DOHH2 (cell line): ENCODE measurements around the gene IMMT.

Experiments used
- H3F3A ChIP-seq: fragments of 200-600 bp; sonication (generic), shearing (Covaris generic); 2 replicates; pipeline ENCODE4 v1.6.0; 2016; ENCODE audit warnings: antibody characterized with exemption, mild to moderate bottlenecking; ENCODE audit not compliant: control insufficient read depth, insufficient read depth
- H3K27ac ChIP-seq: fragments of 200-600 bp; sonication (generic); 2 replicates; pipeline ENCODE4 v1.5.1; 2014; ENCODE audit warnings: low read depth, mild to moderate bottlenecking, low read length, moderate library complexity
- H3K27me3 ChIP-seq: fragments of 200-600 bp; sonication (generic); 2 replicates; pipeline ENCODE4 v1.6.1; 2014; ENCODE audit warnings: mild to moderate bottlenecking, low read length, mixed read lengths; ENCODE audit not compliant: control insufficient read depth
- H3K36me3 ChIP-seq: fragments of 200-600 bp; sonication (generic); 2 replicates; pipeline ENCODE4 v1.6.1; 2014; ENCODE audit warnings: mild to moderate bottlenecking, low read length, moderate library complexity, mixed read lengths; ENCODE audit not compliant: control insufficient read depth
- H3K4me1 ChIP-seq: fragments of 200-600 bp; sonication (generic); 2 replicates; pipeline ENCODE4 v1.6.1; 2014; ENCODE audit warnings: mild to moderate bottlenecking, low read length, mixed read lengths; ENCODE audit not compliant: control insufficient read depth
- H3K4me2 ChIP-seq: fragments of 200-600 bp; sonication (generic); 2 replicates; pipeline ENCODE4 v1.6.0; 2014; ENCODE audit warnings: mild to moderate bottlenecking, low read length, moderate library complexity
- H3K4me3 ChIP-seq: fragments of 200-600 bp; sonication (generic); 2 replicates; pipeline ENCODE4 v1.5.1; 2014; ENCODE audit warnings: mild to moderate bottlenecking, low read length, mixed read lengths
- H3K79me2 ChIP-seq: fragments of 200-600 bp; sonication (generic); 2 replicates; pipeline ENCODE4 v1.6.1; 2014; ENCODE audit warnings: mild to moderate bottlenecking, low read length, mixed read lengths; ENCODE audit not compliant: control insufficient read depth
- H3K9me2 ChIP-seq: fragments of 200-600 bp; sonication (generic); replicated peaks from 2 replicates; pipeline ENCODE4 v1.6.1; 2014; ENCODE audit warnings: mild to moderate bottlenecking, low read length, mixed read lengths; ENCODE audit not compliant: control insufficient read depth
- H3K9me3 ChIP-seq: fragments of 200-600 bp; sonication (generic); 2 replicates; pipeline ENCODE4 v1.6.1; 2014; ENCODE audit warnings: antibody characterized with exemption, low read length, mixed read lengths; ENCODE audit not compliant: control insufficient read depth, insufficient read depth
- H4K20me1 ChIP-seq: fragments of 200-600 bp; sonication (generic); 2 replicates; pipeline ENCODE4 v1.6.0; 2014; ENCODE audit warnings: low read depth, mild to moderate bottlenecking, antibody characterized with exemption, low read length, moderate library complexity; ENCODE audit not compliant: control insufficient read depth, insufficient read depth
- CTCF ChIP-seq: fragments of 200-600 bp; sonication (generic); IDR thresholded peaks from one replicate; pipeline ENCODE4 v1.5.1; 2014; ENCODE audit warnings: antibody characterized with exemption, mild to moderate bottlenecking, low read depth, low read length; ENCODE audit not compliant: poor library complexity, severe bottlenecking
- EZH2phosphoT487 ChIP-seq: fragments of 200-600 bp; sonication (generic); IDR thresholded peaks from 2 replicates; pipeline ENCODE4 v1.6.1; 2017; ENCODE audit warnings: borderline replicate concordance, mild to moderate bottlenecking, antibody characterized with exemption, low read length, moderate library complexity, mixed read lengths

Gene IMMT

GRCh38 chr2:86204458-86204857 is 9.2 kb upstream of the IMMT start:
- Histone ChIP-seq H3F3A (no peaks in the 10 kb centered on the region), H3K9me3 (no peaks in the 10 kb centered on the region), H3K9me2 (no peaks in the 10 kb centered on the region), H3K4me1 (peaks cover 40% of the 10 kb centered on the region), H3K4me3 (no peak overlapping the region), H3K36me3 (peaks cover 72% of the 10 kb centered on the region), H4K20me1 (peaks cover 7% of the 10 kb centered on the region), H3K27ac (no peak overlapping the region), H3K27me3 (no peaks in the 10 kb centered on the region), H3K79me2 (peaks cover 64% of the 10 kb centered on the region), H3K4me2 (no peak overlapping the region)
- TF ChIP-seq CTCF: no peak
- TF ChIP-seq EZH2phosphoT487: no peak

DNA sequence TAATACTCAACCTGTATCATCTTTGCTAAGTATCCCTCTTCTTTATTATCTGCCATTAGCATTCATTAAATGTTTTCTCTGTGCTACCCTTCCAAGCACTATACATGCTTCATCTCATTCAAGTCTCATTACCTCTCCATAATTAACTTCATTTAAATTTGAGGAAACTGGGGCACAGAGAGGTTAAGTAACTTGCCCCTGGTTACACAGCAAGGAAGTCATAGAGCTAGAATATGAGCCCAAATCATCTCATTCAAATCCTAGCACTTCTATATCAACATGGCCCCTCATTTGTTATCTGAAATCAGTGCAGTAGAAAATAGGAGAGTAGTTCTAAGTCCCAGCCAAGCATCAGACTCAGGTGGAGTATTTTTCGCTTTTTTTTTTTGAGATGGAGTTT is 8.4 kb upstream of the IMMT start:
- H4K20me1 ChIP-seq: peaks cover 7% of the 10 kb centered on the region
- no peak overlapping the region for H3K27ac ChIP-seq
- H3K79me2 ChIP-seq: peaks cover 72% of the 10 kb centered on the region
- no peaks in the 10 kb centered on the region for H3K9me3 ChIP-seq
- H3K4me3 ChIP-seq: 0 out of 2 replicates have a peak overlapping the region, but pooled peaks have one; percentile 14
- no peaks in the 10 kb centered on the region for H3K9me2 ChIP-seq
- TF ChIP-seq EZH2phosphoT487 (no peak), CTCF (no peak)
- H3K4me2 ChIP-seq: peak overlapping the region; percentile 49
- H3K36me3 ChIP-seq: peaks cover 65% of the 10 kb centered on the region
- no peaks in the 10 kb centered on the region for H3K27me3 ChIP-seq
- peaks cover 42% of the 10 kb centered on the region for H3K4me1 ChIP-seq
- H3F3A ChIP-seq: no peaks in the 10 kb centered on the region

DNA sequence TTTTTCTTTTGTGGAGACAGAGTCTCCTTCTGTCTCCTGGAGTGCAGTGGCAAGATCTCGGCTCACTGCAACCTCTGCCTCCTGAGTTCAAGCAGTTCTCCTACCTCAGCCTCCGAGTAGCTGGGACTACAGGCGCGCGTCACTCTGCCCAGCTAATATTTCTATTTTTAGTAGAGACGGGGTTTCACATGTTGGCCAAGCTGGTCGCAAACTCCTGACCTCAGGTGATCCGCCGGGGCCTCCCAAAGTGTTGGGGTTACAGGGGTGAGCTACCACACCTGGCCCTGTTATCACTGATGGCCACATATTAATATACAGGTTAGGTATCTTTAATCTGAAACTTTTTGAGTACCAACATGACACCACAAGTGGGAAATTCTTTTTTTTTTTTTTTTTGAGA is 7.4 kb upstream of the IMMT start:
- H4K20me1 ChIP-seq: peaks cover 7% of the 10 kb centered on the region
- H3K27ac ChIP-seq: no peak overlapping the region
- TF ChIP-seq CTCF: no peak
- TF ChIP-seq EZH2phosphoT487: no peak
- H3K4me1 ChIP-seq: peaks cover 47% of the 10 kb centered on the region
- no peaks in the 10 kb centered on the region for H3K27me3 ChIP-seq
- H3F3A ChIP-seq: no peaks in the 10 kb centered on the region
- no peaks in the 10 kb centered on the region for H3K9me2 ChIP-seq
- H3K9me3 ChIP-seq: no peaks in the 10 kb centered on the region
- H3K4me2 ChIP-seq: no peak overlapping the region
- H3K4me3 ChIP-seq: no peak overlapping the region
- peaks cover 56% of the 10 kb centered on the region for H3K36me3 ChIP-seq
- H3K79me2 ChIP-seq: peaks cover 74% of the 10 kb centered on the region

DNA sequence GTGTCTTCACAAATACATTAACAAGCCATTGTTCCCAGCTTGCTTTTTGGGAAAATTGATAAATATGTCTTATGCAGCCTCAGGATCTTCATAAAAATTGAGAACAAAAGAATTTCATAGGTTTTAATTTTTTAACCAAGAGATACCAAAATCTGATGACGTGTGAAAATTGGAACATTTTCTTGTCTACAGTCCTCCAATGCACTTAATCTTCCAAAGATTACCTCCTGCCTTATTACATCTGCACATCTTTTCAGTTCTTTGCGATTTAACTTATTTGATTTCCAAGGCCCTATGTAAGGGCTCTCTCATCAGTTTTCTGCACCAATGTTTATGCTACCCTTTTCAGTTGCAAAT is 7.1 kb upstream of the IMMT start:
- H3K4me1 ChIP-seq: peaks cover 47% of the 10 kb centered on the region
- H3K4me3 ChIP-seq: no peak overlapping the region
- no peaks in the 10 kb centered on the region for H3K9me3 ChIP-seq
- H3K9me2 ChIP-seq: no peaks in the 10 kb centered on the region
- peaks cover 74% of the 10 kb centered on the region for H3K79me2 ChIP-seq
- peak overlapping the region; percentile 29; the same call in 1 of the 2 replicates for H3K4me2 ChIP-seq
- H3K27me3 ChIP-seq: no peaks in the 10 kb centered on the region
- TF ChIP-seq EZH2phosphoT487 (no peak), CTCF (no peak)
- H3K27ac ChIP-seq: no peak overlapping the region
- peaks cover 7% of the 10 kb centered on the region for H4K20me1 ChIP-seq
- H3K36me3 ChIP-seq: peaks cover 52% of the 10 kb centered on the region
- no peaks in the 10 kb centered on the region for H3F3A ChIP-seq
